NCI-H2107 treated with DMSO at 0.1 percent for 48 hours (cell line): ENCODE measurements around the gene RAF1.
"Not testable (repeated sequence)": the region's sequence is repeated elsewhere in the genome, so short reads cannot be mapped to it uniquely, and the experiment has no call there.

Experiments used
- DNase-seq: peaks from one replicate; lab custom pipeline; 2025; ENCODE audit not compliant: unreplicated experiment; lab: John Stamatoyannopoulos, UW

RAF1 gene

DNA sequence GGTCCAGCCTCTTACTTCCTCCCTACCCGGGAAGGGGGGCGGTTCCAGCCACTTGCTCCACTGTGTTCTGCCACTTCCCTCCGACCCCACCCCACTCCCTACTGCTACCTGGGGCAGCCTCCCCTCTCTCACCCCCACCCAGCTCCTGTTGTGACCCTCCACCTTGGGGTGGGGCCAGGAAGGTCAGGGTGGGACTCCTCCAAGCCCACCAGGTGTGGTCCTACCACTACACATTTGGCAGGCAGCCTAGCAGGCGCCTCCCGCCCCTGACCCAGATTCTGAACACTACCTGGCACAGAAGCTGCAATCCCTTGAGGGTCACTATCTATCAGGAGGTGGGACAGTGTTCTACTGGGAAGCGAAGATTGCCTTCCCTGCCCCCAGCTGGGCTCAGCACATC, 13.7 kb upstream of the RAF1 start:
- no peak for DNase-seq

DNA sequence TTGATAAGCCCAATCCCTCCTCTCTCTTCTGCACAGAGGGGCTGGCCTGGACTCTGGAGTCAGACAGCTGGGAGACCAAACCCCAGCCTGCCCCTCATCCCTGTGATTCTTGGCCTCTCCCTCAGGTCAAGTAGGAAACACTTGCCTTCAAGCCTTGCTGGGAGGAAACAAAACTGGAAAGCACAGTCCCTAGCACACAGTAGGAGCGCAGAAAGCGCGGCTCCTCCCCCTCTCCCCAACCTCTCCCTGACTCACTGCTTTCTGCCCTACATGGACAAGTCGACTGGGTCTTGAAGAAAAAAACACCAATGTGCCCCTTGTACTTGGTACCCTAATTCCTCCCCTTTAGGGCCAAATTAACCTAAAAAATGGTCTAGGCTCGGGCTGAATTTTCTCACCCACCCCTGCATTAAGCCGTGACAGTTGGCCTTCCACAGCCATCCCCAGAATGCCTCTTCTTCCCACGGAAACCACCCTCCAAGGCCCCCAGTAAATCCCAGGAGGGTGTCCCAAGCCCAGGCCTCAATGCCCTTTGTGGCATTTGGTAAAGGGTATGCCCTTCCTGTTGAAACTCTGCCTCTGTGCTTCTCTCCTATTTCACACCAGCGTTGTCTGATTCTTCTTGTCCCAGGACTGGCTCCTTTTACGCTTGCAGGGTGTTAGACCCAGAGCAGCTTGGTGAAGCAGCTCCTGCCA, 11.3 kb upstream of the RAF1 start:
- DNase-seq, result no peak

DNA sequence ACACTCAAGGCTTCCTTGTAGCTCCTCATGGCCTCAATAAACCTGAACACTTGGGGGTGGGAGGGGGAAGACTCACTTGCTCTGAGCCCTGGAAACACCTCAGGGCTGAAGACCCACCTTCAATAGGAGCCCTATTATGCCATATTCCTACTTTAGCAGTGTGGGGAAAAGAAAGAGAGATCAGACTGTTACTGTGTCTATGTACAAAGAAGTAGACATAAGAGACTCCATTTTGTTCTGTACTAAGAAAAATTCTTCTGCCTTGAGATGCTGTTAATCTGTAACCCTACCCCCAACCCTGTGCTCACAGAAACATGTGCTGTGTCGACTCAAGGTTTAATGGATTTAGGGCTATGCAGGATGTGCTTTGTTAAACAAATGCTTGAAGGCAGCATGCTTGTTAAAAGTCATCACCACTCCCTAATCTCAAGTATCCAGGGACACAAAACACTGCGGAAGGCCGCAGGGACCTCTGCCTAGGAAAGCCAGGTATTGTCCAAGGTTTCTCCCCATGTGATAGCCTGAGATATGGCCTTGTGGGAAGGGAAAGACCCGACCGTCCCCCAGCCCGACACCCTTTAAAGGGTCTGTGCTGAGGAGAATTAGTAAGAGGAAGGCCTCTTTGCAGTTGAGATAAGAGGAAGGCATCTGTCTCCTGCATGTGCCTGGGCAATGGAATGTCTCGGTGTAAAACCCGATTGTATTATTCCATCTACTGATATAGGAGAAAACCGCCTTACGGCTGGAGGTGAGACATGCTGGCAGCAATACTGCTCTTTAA, 10.2 kb upstream of the RAF1 start:
- DNase-seq, result not testable (repeated sequence)

DNA sequence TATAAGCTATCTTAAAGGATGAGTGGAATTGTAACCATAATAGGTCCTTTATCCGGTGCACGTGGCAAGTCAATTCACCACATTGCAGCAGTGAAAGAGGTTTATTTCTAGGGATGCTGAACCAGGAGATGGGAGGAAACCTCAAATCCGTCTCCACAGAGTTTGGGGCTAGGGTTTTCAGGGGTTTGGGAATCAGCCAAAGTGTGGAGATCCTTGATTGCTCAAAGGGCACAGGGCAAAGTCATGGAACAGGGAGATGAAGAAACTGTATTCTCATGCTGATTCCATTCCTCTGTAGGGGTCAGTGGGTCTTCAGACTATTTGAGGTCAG, 7.2 kb upstream of the RAF1 start:
- no peak for DNase-seq

DNA sequence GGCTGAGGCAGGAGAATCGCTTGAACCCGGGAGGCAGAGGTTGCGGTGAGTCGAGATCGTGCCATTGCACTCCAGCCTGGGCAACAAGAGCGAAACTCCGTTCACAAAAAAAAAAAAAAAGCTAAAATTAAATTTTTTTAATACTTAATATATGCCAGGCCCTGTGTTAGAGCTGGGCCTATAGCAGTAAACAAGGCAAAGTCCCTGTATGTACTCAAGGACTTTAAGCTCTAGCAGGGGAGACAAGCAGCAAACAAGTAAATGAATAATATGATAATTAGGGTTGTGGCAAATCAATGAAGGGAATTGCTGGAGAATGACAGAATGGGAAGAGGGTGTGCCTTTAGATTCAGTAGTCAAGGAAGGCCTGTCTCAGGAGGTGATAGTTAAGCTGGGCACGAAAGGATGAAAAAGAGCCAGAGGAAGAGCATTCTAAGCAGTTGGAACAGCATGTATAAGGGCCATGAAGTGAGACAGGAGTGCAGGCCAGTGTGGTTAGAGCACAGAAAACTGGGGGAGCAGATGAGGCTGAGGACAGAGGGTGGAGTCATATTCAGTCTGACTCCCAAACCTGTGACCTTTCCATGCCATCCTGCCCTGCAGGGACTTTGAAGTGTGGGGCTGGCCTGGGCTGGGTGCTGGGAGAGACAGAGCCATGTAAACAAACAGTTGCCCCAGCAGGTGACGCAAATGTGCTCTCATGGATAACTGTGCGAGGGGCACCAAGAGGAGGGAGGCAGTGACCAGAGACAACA, 6.6 kb upstream of the RAF1 start:
- DNase-seq, result no peak

DNA sequence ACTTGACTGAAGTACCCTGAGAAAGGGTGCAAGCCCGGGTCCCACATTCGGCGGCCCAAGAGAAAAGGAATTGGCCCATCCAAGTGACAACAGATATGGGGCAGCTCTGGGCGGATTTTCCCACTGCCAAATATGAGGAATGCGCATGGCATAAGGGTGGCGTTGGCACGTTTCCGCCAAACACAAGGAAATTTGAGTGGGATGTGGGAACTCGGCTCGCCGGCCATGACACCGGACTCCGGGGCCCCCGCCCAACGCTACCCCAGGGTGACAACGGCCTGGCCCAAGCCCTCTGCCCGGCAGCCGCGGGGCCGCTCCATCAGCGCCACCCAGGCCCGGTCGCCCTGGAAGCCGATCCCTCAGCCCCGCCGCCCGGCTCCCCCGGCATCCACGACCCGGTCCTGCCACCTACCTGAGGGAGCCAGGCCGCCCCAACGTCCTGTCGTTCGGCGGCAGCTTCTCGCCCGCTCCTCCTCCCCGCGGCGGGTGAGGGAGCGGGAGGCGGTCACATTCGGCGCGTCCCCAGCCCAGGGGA, 449 bp downstream of the RAF1 start:
- no peak for DNase-seq

DNA sequence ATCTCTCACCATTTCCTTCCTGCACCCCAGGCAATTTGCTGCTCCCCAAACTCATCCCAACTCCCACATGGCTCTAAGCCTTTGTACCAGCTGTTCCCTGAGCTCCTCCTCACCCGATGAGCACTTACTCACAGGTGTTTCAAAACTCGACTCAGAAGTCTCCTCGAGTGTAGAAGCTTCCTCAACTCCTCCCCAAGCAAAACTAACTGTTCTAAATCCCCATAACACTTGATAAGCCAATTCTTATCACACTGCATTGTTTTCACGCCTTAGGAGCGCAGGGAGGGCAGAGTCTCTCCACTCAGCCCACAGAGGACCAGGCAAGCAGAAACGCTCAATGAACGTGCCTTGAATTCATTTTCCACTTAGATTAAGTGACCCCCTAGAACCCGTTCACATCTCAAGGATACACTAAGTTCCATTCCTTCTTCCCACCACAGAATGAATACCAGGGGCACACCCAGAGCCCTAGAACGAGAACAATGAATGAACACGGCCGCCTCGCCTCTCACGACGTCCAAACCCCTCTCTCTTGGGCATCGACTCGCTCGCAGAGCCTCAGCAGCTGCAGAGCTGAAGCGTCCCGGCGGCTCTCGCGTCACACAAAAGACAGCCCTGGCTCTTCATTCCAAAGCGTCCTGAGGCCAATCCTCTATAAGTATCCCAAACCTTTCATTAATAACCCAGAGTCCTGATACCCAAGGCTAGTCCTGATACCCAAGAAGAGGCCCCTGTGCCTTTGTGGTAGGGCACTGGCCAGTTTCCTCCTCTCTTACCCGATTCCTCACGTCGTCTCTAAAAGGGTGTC, 1.1 kb downstream of the RAF1 start:
- DNase-seq, result peak; percentile 10

DNA sequence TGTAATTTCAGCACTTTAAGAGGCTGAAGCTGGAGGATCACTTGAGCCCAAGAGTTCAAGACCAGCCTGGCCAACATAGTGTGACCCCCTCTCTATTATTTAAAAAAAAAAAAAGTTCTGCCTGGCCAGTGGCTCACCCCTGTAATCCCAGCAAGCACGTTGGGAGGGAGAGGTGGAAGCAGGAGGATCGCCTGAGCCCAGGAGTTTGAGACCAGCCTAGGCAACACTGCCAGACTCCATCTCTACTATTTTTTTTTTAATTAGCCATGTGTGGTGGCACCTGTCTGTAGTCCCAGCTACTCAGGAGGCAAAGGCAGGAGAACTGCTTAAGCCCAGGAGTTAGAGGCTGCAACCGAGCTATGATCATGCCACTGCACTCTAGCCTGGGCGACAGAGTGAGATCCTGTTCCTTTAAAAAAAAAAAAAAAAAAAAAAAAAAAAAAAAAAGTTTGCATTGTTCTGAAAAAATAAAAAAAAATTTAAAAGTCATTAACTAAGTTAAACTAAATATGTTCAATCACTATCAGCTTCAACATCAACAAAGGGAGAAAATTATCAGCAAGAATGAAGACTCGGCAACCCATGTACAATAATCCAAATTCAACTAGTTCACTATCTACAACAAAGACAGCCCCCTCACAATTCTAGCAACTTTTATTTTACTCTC, 1.9 kb downstream of the RAF1 start:
- DNase-seq, result no peak

DNA sequence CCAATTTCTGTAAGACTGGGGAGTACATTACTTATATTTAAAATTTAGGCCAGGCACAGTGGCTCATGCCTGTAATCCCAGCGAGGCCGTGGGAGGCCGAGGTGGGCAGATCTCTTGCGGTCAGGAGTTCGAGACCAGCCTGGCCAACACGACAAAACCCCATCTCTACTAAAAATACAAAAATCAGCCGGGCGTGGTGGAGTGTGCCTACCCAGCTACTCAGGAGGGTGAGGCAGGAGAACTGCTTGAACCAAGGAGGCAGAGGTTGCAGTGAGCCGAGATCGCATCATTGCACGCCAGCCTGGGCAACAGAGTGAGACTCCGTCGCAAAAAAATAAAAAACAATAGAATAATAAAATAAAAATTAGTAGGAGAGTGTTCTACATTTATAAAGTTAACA, 2.5 kb downstream of the RAF1 start:
- not testable (repeated sequence) for DNase-seq

DNA sequence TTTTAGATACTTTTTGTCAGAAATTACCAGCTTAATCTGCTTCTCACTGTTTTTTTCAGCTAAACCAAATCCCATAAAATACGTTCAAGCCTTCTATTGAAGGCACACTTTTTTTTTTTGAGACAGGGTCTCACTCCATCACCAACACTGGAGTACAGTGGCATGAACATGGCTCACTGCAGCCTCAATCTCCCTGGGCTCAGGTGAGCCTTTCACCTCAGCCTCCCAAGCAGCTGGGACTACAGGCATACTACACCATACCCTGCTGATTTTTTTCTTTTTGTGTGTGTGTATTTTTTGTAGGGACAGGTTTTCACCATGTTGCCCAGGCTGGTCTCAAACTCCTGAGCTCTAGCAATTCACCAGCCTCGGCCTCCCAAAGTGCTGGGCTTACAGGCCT, 3.7 kb downstream of the RAF1 start:
- no peak for DNase-seq

DNA sequence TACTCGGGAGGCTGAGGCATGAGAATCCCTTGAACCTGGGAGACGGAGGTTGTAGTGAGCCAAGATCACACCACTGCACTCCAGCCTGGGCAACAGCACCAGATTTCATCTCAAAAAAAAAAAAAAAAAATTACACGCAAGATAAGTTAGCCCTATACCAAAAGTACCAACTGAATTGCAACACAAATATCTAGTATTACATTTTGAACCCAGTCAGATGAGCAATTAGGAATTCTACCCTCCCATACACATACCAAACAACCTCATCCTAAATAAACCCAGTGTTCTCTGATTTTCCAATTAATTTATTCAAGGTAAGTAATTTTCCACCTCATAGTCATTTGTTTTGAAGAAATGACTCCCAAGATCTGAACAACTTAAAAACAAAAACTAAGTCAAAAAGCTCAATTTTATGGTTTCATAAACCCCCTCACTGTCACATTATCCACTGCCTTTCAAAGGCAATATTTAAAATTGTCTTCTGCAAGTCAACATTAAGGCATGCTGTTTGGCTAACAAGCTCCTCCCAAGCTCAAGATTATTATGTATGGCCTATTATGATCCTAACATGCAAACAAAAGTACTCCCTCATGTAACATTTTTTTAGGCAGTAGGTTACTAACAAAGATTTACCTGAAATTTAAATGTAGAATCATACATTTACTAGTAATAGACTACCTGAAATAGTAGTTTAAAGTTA, 4.5 kb downstream of the RAF1 start:
- DNase-seq, result no peak

DNA sequence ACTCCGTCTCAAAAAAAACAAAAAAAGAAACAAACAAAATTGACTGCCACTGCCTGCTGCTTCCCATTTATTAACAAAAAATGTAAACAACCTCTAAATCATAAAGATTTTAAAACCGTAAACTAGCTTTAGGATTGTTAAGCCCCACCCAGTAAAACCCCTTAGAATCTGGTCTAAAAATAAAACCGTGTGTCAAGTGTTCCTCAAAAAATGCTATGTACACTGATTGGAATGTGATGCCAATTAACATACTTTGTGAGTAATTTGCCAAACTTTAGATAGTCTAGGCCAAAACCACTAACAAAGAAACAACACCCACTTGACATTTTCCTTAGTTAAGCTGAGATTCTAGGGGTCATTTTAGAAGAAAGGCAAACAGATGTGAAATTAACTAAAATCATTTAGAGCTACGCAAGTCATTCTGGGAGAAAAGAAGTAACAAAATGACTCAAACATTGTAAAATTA, 5.3 kb downstream of the RAF1 start:
- DNase-seq, result no peak

DNA sequence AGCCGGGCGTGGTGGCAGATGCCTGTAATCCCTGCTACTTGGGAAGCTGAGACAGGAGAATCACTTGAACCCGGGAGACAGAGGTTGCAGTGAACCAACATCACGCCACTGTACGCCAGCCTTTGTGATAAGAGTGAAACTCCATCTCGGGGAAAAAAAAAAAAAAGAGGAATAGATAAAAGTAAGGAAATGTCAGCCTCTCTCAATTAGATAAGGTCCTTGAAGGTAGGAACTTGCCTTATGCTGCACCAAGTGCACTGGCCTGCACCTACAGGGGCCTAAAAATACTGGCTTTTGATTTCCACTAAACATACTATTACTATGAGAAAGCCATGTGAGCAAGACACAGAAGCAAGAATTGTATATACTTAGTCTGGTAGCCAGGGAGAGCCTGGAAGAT, 7.1 kb downstream of the RAF1 start:
- no peak for DNase-seq

DNA sequence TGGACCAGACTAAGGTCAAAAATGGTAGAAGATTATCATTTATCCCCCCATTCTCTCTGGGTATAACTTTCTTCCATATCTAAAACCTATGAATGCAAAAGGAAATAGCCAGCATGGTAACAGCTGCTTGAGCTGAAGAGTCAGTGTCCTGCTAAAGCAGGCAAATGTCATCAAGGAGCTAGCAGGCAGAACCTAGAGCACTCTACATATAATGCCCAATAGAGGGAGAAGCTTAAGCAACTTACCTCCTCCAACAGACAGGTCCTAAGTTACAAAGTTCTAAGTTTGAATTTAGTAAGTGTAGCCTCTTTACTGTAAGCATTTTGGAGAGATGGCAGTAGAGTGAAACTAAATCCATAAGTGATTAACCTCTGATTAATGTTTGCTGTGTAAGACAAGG, 7.7 kb downstream of the RAF1 start:
- no peak for DNase-seq

DNA sequence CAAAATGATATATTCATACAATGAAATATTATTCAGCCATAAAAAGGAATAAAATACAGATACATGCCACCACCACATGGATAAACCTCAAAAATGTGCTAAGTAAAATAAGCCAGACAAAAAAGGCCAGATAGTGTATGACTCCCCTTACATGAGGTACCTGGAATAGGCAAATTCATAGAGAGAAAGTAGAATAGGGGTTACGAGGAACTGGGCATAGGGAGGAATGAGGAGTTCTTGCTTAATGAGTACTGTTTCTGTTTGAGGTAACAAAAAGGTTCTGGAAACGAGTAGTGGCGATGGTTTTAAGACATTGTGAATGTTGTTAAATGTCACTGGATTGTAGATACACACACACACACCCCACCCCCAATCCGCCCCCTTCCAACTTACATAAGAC, 8.2 kb downstream of the RAF1 start:
- no peak for DNase-seq

DNA sequence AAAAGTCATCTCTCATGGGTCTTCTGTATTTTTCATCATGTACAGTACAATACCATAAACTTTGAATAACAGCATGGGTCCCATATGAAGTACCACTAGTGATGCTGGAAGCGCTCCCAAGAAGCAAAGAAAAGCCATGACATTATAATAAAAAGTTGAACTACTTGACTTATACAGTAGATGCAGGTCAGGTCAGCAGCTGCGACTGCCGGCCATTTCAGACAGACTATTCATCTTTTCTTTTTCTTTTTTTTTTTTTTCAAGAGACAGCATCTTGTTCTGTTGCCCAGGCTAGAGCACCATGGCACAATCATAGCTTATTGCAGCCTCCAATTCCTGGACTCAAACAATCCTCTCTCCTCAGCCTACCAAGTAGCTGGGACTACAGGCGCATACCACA, 10.2 kb downstream of the RAF1 start:
- no peak for DNase-seq

DNA sequence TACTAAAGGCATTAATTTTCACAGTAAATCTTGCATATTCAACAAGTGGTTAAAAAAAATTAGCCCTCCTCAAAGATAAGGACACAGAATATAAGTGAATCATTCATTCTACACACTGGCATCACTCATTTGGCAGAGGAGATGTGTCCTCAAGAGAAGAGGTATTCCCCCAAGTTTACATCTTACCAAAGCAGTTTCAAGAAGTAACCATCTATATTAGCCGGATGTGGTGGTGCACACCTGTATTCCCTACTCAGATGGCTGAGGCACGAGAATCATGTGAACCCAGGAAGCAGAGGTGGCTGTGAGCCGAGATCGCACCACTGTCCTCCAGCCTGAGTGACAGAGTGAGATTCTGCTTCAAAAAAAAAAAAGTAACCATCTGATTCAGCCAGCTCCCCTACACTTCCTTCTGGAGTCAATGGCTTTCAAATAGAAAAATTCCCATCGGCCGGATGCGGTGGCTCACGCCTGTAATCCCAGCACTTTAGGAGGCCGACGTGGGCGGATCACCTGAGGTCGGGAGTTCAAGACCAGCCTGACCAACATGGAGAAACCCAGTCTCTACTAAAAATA, 15.4 kb downstream of the RAF1 start:
- no peak for DNase-seq

DNA sequence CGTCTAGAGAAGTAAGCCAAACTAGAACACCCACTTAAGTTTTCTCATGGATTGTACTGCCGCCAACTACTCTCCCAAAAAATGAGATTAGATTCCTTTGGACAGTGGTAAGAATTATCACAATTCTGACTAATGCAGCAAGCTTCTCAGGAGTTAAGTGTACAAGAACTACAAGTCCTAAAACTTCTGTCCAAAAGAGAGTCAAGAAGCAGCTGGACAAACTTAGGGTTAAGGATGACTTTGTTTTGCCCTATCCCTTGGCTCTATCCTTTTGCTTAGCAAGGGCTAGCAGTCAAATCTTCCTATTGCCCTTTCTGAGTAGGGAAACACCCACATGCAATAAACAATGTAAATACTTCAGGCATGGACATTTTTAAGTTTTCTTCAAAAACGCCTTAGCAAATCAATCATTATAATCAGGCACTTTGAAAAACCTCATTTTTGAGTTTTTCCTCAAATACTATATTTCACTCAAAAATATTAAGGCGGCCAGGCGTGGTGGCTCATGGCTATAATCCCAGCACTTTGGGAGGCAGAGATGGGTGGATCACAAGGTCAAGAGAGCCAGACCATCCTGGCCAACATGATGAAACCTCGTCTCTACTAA, 19.5 kb downstream of the RAF1 start:
- no peak for DNase-seq

DNA sequence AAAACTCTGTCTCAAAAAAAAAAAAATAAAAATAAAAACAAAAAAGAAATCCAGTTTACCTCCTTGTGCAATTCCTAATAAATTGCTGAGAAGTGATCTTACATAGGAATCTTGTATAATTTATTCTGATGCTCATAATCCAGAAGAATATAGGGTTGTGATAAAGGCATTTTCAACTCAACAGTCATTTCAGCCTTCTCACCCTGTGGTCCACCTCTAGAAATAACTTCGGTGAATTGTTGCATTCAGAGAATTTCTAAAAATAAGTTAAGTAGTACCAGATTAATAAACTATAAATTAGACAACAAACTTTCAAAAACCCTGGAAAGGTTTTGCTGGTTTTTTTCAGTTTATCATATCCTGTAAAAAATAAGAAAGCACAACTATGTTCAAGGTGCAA, 20.2 kb downstream of the RAF1 start:
- no peak for DNase-seq
